Large intestine (tissue), 3 donors: Measurements from ENCODE around the gene RMI2. TPM values are rescaled to one million over a fixed set of nuclear protein-coding genes. Genes with fewer than 3 reads are reported as not detected.

Experiments used
- DNase-seq, 2 donors: peaks; one replicate each; pipeline versions ENCODE4 v3.0.0 to v3.0.0-alpha.2; 2013
- H3K27ac ChIP-seq: one replicate; pipeline ENCODE4 v1.5.1; 2013; ENCODE audit warnings: low read length
- H3K27me3 ChIP-seq: 2 replicates; pipeline ENCODE4 v1.6.1; 2013; ENCODE audit warnings: low read length; ENCODE audit not compliant: control insufficient read depth, insufficient read depth
- H3K36me3 ChIP-seq: 2 replicates; pipeline ENCODE4 v1.6.1; 2013; ENCODE audit warnings: low read length; ENCODE audit not compliant: control insufficient read depth, insufficient read depth
- H3K4me1 ChIP-seq: one replicate; pipeline ENCODE4 v1.6.1; 2013; ENCODE audit warnings: low read length; ENCODE audit not compliant: control insufficient read depth, insufficient read depth
- H3K4me3 ChIP-seq: one replicate; pipeline ENCODE4 v1.5.1; 2013; ENCODE audit warnings: low read length
- H3K9me3 ChIP-seq: one replicate; pipeline ENCODE4 v1.6.1; 2013; ENCODE audit warnings: mild to moderate bottlenecking, low read depth, low read length, moderate library complexity; ENCODE audit not compliant: control insufficient read depth
- WGBS: methylation state at CpG from one replicate; pipeline ENCODE4 v1.1.5; 2013; ENCODE audit warnings: low lambda C conversion rate; ENCODE audit not compliant: insufficient coverage; 5-methylcytosine and 5-hydroxymethylcytosine counted together
- polyA plus RNA-seq: library from polyadenylated mRNA; unstranded; fragments of 120-200 nt; gene quantifications from one replicate; pipeline ENCODE4 v1.2.1, GENCODE V29; 2013

The RMI2 gene
- polyA plus RNA-seq, 1 donor: 12.4 TPM

DNA sequence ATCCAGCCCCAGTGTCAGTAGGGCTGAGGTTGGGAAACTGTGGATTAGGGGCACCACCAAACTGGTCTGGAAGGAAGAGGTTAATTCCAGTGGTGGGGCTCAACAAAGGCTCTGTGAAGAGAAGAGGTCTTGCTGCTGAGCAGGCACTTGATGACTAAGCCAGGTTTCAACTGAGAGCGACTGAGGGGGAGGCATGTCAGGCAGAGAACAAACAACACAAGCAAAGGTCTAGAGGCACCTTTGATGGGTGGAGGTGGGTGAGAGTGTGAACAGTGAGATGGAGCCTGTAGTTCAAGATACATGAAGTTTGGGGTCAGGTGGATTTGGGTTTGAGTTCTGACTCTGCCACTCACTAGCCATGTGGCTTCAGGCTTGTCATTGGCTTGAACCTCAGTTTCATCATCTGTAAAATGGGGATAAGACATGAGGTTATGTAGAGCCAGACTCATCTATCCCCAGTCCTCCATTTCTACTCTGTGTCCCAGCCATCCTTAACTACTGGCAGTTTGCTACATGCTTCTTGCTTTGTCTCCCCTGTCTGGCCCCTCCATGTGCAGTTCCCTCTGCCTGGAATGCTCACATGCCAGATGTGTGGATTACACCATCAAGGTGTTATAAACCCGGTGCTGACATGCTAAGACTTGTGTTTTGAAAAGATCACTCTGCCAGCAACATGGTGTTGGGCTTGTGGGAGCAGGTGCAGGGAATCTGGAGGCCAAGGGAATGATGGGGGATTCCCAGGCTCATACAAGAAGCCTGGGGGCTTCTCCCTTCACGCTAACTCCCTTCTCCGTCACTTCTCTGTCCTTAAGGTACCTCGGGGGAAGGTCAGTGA is 3.0 kb upstream of the RMI2 start:
- peaks cover 2% of the 10 kb centered on the region for H3K4me1 ChIP-seq
- H3K9me3 ChIP-seq: no peaks in the 10 kb centered on the region
- DNase-seq: no peak
- no peak overlapping the region for H3K4me3 ChIP-seq
- no peak overlapping the region for H3K27ac ChIP-seq
- H3K36me3 ChIP-seq: no peaks in the 10 kb centered on the region
- H3K27me3 ChIP-seq: no peaks in the 10 kb centered on the region
- WGBS: no CpG with 5 or more reads among the region's 5 CpGs

DNA sequence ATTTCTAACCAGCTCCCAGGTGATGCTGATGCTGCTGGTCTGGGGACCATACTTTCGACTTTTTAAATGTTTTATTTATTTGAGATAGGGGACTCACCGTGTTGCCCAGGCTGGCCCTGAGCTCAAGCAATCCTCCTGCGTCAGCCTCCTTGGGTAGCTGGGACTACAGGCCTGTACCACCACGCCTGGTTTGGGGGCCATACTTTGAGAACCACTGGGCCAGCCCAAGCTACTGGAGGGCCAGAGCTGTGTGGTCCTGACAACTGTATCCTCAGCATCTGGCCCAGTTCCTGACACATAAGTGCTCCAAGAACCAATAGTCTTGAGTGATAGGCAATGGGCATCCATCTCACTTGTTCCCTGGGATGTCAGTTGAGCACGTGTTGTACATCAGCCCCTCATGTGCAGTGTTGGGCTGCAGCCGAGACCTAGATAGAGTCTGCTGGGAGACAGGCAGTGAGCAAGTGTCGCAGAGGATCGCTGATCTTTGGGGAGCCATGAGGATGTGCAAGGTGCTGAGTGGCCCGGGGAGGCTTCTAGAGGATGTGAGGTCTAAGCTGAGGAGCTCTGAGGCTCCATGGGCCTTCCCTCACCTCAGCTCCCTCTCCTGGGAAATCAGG is 1.6 kb downstream of the RMI2 start:
- no CpG with 5 or more reads among the region's 9 CpGs for WGBS
- Histone ChIP-seq H3K4me3 (no peak overlapping the region), H3K36me3 (no peaks in the 10 kb centered on the region), H3K4me1 (peaks cover 2% of the 10 kb centered on the region), H3K27ac (no peak overlapping the region), H3K27me3 (no peaks in the 10 kb centered on the region), H3K9me3 (no peaks in the 10 kb centered on the region)
- no peak for DNase-seq

DNA sequence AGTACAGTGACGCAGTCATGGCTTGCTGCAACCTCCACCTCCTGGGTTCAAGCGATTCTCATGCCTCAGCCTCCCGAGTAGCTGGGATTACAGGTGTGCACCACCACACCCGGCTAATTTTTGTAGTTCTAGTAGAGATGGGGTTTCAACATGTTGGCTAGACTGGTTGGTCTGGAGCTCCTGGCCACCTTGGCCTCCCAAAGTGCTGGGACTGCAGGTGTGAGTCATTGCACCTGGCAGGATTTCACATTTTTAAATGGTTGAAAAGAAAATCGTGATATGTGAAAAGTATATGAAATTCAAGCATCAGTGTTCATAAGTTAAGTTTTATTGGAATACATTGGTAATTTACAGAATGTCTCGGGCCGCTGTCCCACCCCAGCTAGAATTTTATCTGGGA is 2.6 kb downstream of the RMI2 start:
- no peak for DNase-seq
- no peak overlapping the region for H3K27ac ChIP-seq
- H3K36me3 ChIP-seq: no peaks in the 10 kb centered on the region
- H3K27me3 ChIP-seq: no peaks in the 10 kb centered on the region
- no peak overlapping the region for H3K4me3 ChIP-seq
- H3K4me1 ChIP-seq: peaks cover 2% of the 10 kb centered on the region
- no CpG with 5 or more reads among the region's 7 CpGs for WGBS
- no peaks in the 10 kb centered on the region for H3K9me3 ChIP-seq

DNA sequence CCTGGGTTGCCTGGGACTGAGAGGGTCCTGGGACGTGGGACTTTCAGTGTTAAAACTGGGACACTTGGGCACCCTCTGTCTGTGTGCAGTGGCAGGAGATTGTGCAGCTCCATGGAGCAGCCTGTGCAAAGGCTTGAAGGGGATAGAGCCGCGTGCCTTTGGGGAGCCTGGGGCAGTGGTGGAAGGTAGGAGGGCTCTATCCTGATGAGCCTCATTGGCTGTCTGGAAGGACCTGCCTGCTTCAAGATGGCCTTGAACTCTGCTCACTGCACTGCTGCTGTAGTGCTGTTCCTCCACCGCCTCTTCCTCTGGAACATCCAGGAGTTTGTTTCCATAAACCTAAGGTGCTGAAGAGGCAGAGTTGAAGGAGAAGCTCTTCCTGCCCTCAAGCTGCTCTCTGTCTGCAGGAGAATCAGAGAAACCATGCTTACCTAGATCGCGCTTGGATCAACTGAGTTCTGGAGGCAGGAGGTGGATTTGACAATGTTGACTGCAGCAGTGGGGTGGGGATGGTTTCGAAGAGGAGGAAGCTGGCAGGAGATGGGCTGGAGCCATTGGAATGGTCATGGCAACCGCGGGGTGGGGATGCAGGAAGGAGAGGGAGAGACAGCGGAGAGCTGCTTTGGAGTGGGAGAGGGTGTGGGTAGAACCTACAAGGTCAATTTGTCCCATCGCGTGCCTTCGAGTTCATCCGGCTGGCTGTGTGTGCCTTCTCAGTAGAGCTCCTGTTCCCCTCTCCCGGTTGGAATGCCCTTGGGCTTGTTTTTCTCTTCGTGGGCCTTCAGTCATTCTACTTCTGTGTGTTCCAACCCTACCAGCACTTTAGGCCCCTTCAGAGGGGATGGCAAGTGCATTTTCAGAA is 3.7 kb downstream of the RMI2 start:
- WGBS: no CpG with 5 or more reads among the region's 16 CpGs
- no peaks in the 10 kb centered on the region for H3K9me3 ChIP-seq
- no peaks in the 10 kb centered on the region for H3K27me3 ChIP-seq
- H3K36me3 ChIP-seq: no peaks in the 10 kb centered on the region
- H3K27ac ChIP-seq: peak overlapping the region; percentile 37
- H3K4me3 ChIP-seq: no peak overlapping the region
- H3K4me1 ChIP-seq: peaks cover 2% of the 10 kb centered on the region
- no peak for DNase-seq

DNA sequence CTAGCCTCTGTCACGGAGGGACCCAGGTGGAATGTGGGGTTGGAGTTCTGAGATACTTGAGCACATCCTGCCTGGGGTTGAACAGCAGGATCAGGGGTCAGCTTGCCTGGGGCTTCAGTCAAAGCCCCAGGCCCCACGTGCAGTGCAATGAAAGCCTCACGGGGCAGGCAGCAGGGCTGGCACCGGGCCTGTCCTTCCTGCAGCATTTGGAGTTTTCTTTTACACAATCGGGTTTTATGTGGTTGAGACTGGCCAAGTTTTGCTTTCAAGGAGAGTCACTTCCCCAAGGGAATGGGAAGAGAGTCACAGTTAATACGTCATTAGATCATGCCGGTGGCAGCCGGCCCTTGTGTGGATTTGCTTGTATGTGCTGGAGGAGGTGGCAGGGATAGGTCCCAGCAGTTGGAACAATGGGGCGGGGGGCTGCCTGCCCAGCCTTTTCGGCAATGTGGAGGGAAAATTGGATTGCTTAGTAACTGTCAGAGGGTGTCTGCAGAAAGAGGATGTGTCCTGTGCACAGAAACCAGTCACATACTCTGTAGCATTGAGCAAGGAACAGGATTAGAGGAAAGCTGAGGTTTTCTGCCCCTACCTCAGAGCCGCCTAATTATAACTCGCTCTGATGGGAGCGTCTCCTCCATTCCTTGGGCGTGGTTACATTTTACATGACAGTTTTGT is 4.5 kb downstream of the RMI2 start:
- H3K27me3 ChIP-seq: no peaks in the 10 kb centered on the region
- no CpG with 5 or more reads among the region's 14 CpGs for WGBS
- H3K9me3 ChIP-seq: no peaks in the 10 kb centered on the region
- H3K4me1 ChIP-seq: no peaks in the 10 kb centered on the region
- no peak for DNase-seq
- no peak overlapping the region for H3K4me3 ChIP-seq
- H3K36me3 ChIP-seq: no peaks in the 10 kb centered on the region
- H3K27ac ChIP-seq: peak overlapping the region; percentile 37

DNA sequence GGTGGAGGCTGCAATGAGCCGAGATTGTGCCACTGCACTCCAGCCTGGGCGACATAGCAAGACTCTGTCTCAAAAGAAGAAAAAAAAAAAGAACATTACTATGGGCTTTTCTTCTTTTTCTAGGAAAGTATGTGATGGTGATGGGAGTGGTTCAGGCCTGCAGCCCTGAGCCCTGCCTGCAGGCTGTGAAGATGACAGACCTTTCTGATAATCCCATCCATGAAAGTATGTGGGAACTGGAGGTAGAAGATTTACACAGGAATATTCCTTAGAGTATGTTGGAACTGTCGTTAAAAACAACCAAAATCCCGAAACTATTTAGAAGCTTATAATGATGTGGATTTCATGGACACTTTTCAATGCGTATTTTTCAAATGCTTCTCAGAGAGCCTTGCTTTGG is 5.3 kb downstream of the RMI2 start:
- H3K4me3 ChIP-seq: no peak overlapping the region
- no peaks in the 10 kb centered on the region for H3K4me1 ChIP-seq
- WGBS: no CpG with 5 or more reads among the region's 5 CpGs
- DNase-seq: no peak
- H3K36me3 ChIP-seq: no peaks in the 10 kb centered on the region
- H3K9me3 ChIP-seq: no peaks in the 10 kb centered on the region
- peak overlapping the region; percentile 37 for H3K27ac ChIP-seq
- no peaks in the 10 kb centered on the region for H3K27me3 ChIP-seq

DNA sequence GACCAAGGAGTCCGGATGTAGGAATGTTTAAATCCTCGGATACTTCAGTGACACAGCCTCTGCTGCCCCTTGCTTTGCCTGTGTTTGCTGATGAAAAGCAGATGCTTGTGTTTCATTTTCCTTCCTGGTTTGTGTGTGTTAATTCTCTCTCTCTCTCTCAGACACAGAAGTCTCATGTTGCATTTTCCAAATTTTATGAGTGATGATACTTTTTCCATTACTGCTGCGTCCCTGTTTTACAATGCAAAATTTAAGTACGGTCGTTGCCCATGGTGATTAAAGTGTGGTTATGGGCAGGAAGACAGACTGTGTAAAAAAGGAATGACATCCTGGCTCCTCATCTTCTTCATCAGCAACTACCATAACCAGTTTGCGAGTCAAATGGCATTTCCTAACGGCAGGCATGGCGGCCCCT is 5.7 kb downstream of the RMI2 start:
- WGBS: 78% methylated on average over 3 of the region's 8 CpGs
- no peak for DNase-seq
- H3K36me3 ChIP-seq: no peaks in the 10 kb centered on the region
- peak overlapping the region; percentile 23 for H3K27ac ChIP-seq
- no peak overlapping the region for H3K4me3 ChIP-seq
- no peaks in the 10 kb centered on the region for H3K27me3 ChIP-seq
- H3K4me1 ChIP-seq: no peaks in the 10 kb centered on the region
- no peaks in the 10 kb centered on the region for H3K9me3 ChIP-seq

DNA sequence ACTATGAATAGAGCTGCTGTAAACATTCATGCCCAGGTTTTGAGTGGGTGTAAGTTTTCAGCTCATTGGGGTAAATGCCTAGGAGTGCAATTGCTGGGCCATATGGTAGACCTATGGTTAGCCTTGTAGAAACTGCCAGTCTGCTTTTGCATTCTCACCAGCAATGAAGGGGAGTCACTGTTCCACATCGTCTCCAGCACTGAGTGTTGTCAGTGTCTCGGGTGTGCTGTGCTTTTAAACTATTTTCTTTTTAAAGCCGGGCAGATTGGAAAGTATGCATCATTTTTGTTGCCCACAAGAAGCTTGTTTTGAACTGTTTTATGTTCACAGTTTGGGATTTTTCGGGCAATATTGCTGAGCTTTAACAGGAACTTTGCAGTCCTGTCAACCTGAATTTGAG is 7.9 kb downstream of the RMI2 start:
- Histone ChIP-seq H3K27ac (no peak overlapping the region), H3K36me3 (no peaks in the 10 kb centered on the region), H3K4me3 (no peak overlapping the region), H3K27me3 (no peaks in the 10 kb centered on the region), H3K9me3 (no peaks in the 10 kb centered on the region), H3K4me1 (no peaks in the 10 kb centered on the region)
- no peak for DNase-seq
- no CpG with 5 or more reads among the region's 4 CpGs for WGBS

DNA sequence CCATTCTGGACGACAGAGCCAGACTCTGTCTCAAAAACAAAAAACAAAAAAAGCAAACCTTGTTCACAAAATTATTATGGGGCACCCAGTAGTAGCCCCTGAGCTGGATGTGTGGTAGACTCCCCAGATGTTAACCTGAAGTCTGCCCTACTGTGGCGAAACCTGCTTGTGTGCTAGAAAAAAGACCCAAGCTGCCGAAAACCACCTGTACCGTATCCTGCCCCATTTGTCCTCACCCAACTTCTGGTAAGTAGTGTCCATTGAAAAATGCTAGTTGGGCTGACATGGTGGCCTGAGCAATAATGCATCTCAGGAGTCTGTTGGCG is 9.1 kb downstream of the RMI2 start:
- Histone ChIP-seq H3K27me3 (no peaks in the 10 kb centered on the region), H3K36me3 (no peaks in the 10 kb centered on the region), H3K9me3 (no peaks in the 10 kb centered on the region), H3K4me3 (no peak overlapping the region), H3K27ac (no peak overlapping the region), H3K4me1 (no peaks in the 10 kb centered on the region)
- WGBS: no CpG with 5 or more reads among the region's 5 CpGs
- DNase-seq: no peak
